HG03378 (cell line): Measurements from ENCODE around the gene AGAP5.

Experiments used
- ATAC-seq: cut with Tn5 transposase; IDR thresholded peaks from one replicate; pipeline ENCODE4 v1.9.1; 2021; ENCODE audit warnings: mild to moderate bottlenecking, moderate library complexity; ENCODE audit not compliant: unreplicated experiment

The AGAP5 gene

GRCh38 chr10:73634421-73634820 lies 63.5 kb downstream of the AGAP5 start:
- ATAC-seq, result no peak

GRCh38 chr10:73629165-73629564 lies 68.7 kb downstream of the AGAP5 start:
- ATAC-seq, result no peak

GRCh38 chr10:73628405-73628804 lies 69.5 kb downstream of the AGAP5 start:
- no peak for ATAC-seq

GRCh38 chr10:73627300-73627699 lies 70.6 kb downstream of the AGAP5 start:
- no peak for ATAC-seq

GRCh38 chr10:73625884-73626752 lies 71.8 kb downstream of the AGAP5 start:
- peak; percentile 98 for ATAC-seq

- ATAC-seq, result peak; percentile 12
Observed at GRCh38 chr10:73625004-73625883, 72.7 kb downstream of the AGAP5 start.
